ENCODE measurements around the gene PXYLP1. TPM values are rescaled to one million over a fixed set of nuclear protein-coding genes. Genes with fewer than 3 reads are reported as not detected.

The PXYLP1 gene
- total RNA-seq, 1 donor from 2014 or later, result 21.2 TPM

DNA sequence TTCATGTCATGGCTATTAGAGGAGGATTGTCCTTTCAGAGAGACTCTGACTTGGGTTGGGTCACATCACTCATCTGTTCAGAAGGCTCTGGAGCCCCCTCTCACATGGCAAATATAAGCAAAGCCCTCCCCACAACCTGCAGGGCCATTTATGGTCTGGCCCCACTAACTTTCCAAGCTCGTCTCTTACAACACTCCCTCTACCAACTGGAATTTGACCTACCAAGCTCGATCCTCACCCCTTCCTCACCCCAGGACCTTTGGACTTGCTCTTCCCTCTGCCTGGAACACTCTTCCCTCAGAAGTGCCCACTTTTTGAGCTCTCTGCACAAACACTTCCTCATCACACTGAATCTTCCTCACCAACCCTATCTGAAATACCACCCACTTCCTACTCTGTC is 14.2 kb upstream of the PXYLP1 start:
- no peak for DNase-seq (ENCODE audit: extremely low spot score, unreplicated experiment)
- TF ChIP-seq CTCF (IDR thresholded peaks at IDR 0.05), result no peak
- Mint-ChIP-seq H3K36me3 (ENCODE audit: unreplicated experiment) (no peaks in the 10 kb centered on the region), H3K4me3 (ENCODE audit: unreplicated experiment) (no peak overlapping the region), H3K27ac (ENCODE audit: unreplicated experiment) (no peak overlapping the region), H3K9me3 (ENCODE audit: unreplicated experiment) (no peaks in the 10 kb centered on the region), H3K4me1 (ENCODE audit: unreplicated experiment) (no peaks in the 10 kb centered on the region), H3K27me3 (ENCODE audit: unreplicated experiment) (no peaks in the 10 kb centered on the region)

DNA sequence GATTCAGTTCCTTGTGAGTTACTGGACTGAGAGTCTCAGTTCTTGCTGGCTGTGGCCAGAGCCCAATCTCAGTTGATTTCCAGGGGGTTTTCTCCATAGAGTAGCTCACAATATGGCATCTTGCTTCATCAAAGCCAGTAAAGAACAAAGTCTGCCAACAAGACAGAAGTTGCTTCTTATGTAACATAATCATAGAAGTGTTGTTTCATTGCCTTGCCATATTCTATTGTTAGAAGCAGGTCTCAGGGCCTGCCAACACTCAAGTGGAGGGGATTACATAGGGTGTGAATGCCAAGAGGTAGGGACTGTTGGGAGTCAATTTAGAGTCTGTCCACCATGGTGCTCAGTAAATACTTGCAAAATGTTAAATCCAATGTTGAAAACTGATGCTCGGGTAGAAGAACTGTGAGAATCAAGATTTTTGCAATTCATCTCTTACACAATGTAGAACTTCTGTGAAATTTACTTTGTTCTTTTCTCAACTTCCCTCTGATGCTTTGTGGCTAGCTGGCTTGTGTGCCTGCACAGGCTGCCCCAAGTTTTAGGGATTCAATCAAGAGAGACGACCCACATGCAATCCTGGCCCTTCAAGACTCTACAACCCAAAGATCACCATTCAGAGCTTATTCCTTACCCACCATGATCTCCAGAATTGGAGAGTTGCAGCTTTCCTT is 13.3 kb upstream of the PXYLP1 start:
- Mint-ChIP-seq H3K4me3 (ENCODE audit: unreplicated experiment) (no peak overlapping the region), H3K9me3 (ENCODE audit: unreplicated experiment) (no peaks in the 10 kb centered on the region), H3K27me3 (ENCODE audit: unreplicated experiment) (no peaks in the 10 kb centered on the region), H3K4me1 (ENCODE audit: unreplicated experiment) (no peaks in the 10 kb centered on the region), H3K27ac (ENCODE audit: unreplicated experiment) (no peak overlapping the region), H3K36me3 (ENCODE audit: unreplicated experiment) (no peaks in the 10 kb centered on the region)
- no peak for DNase-seq (ENCODE audit: extremely low spot score, unreplicated experiment)
- no peak for TF ChIP-seq CTCF (IDR thresholded peaks at IDR 0.05)

- Mint-ChIP-seq H3K9me3 (ENCODE audit: unreplicated experiment) (peaks cover 3% of the 10 kb centered on the region), H3K36me3 (ENCODE audit: unreplicated experiment) (peaks cover 1% of the 10 kb centered on the region), H3K4me1 (ENCODE audit: unreplicated experiment) (no peaks in the 10 kb centered on the region), H3K27ac (ENCODE audit: unreplicated experiment) (no peak overlapping the region), H3K4me3 (ENCODE audit: unreplicated experiment) (no peak overlapping the region), H3K27me3 (ENCODE audit: unreplicated experiment) (no peaks in the 10 kb centered on the region)
- TF ChIP-seq CTCF (IDR thresholded peaks at IDR 0.05), result no peak
- no peak for DNase-seq (ENCODE audit: extremely low spot score, unreplicated experiment)
These were observed 12.7 kb upstream of the PXYLP1 start for GRCh38 chr3:141218926-141219325.

DNA sequence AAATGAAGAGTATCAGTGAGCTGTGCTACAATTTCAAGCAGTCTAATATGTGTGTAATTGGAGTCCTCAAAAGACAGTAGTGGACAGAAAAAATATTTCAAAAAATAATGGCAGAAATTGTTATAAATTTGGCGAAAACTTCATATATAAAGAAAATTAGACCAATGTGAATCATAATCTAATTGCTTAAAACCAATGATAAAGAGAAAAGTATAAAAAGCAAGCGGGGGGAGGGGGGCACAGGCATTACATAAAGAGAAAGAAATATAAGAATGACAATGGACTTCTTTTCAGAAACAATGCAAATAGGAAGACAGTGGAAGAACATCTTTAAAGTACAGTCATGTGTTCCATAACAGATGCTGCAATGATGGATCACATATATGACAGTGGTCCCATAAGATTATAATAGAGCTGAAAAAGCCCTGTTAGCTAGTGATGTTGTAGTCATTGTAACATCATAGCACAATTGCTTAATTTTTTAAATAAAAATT is 7.9 kb upstream of the PXYLP1 start:
- Mint-ChIP-seq H3K9me3 (ENCODE audit: unreplicated experiment) (peaks cover 17% of the 10 kb centered on the region), H3K4me1 (ENCODE audit: unreplicated experiment) (peaks cover 16% of the 10 kb centered on the region), H3K27ac (ENCODE audit: unreplicated experiment) (no peak overlapping the region), H3K27me3 (ENCODE audit: unreplicated experiment) (no peaks in the 10 kb centered on the region), H3K4me3 (ENCODE audit: unreplicated experiment) (no peak overlapping the region), H3K36me3 (ENCODE audit: unreplicated experiment) (peaks cover 1% of the 10 kb centered on the region)
- TF ChIP-seq CTCF (IDR thresholded peaks at IDR 0.05), result no peak
- DNase-seq (ENCODE audit: extremely low spot score, unreplicated experiment), result no peak

- no peak for DNase-seq (ENCODE audit: extremely low spot score, unreplicated experiment)
These were observed 5.7 kb upstream of the PXYLP1 start for GRCh38 chr3:141225939-141226338.

More at GRCh38 chr3:141225939-141226338, 5.7 kb upstream of the PXYLP1 start:
- Mint-ChIP-seq H3K4me1 (ENCODE audit: unreplicated experiment) (peaks cover 25% of the 10 kb centered on the region), H3K36me3 (ENCODE audit: unreplicated experiment) (peaks cover 1% of the 10 kb centered on the region), H3K27ac (ENCODE audit: unreplicated experiment) (no peak overlapping the region), H3K27me3 (ENCODE audit: unreplicated experiment) (no peaks in the 10 kb centered on the region), H3K4me3 (ENCODE audit: unreplicated experiment) (no peak overlapping the region), H3K9me3 (ENCODE audit: unreplicated experiment) (peaks cover 17% of the 10 kb centered on the region)
- TF ChIP-seq CTCF (IDR thresholded peaks at IDR 0.05), result no peak

Measured in osteocyte (in vitro differentiated cells).